ENCODE measurements around the gene MAST4.

MAST4 gene

DNA sequence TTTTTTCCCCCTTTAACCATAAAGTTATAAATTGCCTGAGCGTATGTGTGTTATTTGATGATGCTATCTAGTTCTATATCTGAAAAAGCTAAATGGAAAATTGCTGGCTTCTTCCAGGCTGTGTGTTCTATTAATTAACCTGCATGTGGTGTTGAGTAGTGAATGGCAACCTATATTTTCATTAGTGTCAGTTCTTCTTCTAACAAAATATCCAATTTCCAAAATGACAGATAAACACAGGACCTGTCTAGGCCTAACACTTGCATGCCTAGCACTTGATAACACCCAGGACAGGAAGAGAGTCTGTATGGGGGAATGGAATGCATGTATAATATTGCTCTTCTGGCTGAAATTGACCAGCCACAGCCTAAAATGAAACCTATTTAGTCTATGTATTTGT lies 508.7 kb downstream of the MAST4 start:
- TF ChIP-seq, protein P1, sequence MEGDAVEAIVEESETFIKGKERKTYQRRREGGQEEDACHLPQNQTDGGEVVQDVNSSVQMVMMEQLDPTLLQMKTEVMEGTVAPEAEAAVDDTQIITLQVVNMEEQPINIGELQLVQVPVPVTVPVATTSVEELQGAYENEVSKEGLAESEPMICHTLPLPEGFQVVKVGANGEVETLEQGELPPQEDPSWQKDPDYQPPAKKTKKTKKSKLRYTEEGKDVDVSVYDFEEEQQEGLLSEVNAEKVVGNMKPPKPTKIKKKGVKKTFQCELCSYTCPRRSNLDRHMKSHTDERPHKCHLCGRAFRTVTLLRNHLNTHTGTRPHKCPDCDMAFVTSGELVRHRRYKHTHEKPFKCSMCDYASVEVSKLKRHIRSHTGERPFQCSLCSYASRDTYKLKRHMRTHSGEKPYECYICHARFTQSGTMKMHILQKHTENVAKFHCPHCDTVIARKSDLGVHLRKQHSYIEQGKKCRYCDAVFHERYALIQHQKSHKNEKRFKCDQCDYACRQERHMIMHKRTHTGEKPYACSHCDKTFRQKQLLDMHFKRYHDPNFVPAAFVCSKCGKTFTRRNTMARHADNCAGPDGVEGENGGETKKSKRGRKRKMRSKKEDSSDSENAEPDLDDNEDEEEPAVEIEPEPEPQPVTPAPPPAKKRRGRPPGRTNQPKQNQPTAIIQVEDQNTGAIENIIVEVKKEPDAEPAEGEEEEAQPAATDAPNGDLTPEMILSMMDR (IDR thresholded peaks at IDR 0.05; ENCODE audit: insufficient read depth, low read length, poor library complexity, severe bottlenecking) = no peak
- DNase-seq (ENCODE audit: extremely low read depth, insufficient read length) = no peak
- Histone ChIP-seq H3K36me3 (ENCODE audit: control insufficient read depth, insufficient read depth, low read length) (no peaks in the 10 kb centered on the region), H3K27me3 (replicated peaks; ENCODE audit: control insufficient read depth, insufficient read depth, low read length) (no peaks in the 10 kb centered on the region; the same call in 1 of the 2 replicates), H3K4me3 (replicated peaks; ENCODE audit: low read depth, low read length) (no peak overlapping the region)

DNA sequence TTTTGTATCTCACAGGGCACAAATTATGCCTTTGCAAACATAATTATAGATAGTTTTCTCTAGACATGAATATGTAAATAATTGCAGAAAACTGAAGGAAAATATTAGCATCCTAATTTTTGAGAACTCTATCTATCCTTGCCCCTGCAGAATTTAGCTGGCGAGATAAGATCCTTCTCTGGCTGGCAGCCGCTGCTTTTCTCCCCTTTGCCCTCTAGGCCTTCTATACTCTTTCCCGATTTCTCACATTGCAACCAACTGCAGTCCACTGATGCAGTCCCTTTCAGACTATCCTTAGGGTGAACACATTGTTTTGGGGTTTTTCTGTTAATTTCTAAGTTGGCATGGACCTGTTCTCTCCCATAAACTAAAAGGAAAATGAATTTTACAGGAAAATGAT lies 509.1 kb downstream of the MAST4 start:
- Histone ChIP-seq H3K27me3 (replicated peaks; ENCODE audit: control insufficient read depth, insufficient read depth, low read length) (no peaks in the 10 kb centered on the region; the same call in 1 of the 2 replicates), H3K4me3 (replicated peaks; ENCODE audit: low read depth, low read length) (no peak overlapping the region), H3K36me3 (ENCODE audit: control insufficient read depth, insufficient read depth, low read length) (no peaks in the 10 kb centered on the region)
- no peak for DNase-seq (ENCODE audit: extremely low read depth, insufficient read length)
- TF ChIP-seq, protein P1 (IDR thresholded peaks at IDR 0.05; ENCODE audit: insufficient read depth, low read length, poor library complexity, severe bottlenecking) = no peak

DNA sequence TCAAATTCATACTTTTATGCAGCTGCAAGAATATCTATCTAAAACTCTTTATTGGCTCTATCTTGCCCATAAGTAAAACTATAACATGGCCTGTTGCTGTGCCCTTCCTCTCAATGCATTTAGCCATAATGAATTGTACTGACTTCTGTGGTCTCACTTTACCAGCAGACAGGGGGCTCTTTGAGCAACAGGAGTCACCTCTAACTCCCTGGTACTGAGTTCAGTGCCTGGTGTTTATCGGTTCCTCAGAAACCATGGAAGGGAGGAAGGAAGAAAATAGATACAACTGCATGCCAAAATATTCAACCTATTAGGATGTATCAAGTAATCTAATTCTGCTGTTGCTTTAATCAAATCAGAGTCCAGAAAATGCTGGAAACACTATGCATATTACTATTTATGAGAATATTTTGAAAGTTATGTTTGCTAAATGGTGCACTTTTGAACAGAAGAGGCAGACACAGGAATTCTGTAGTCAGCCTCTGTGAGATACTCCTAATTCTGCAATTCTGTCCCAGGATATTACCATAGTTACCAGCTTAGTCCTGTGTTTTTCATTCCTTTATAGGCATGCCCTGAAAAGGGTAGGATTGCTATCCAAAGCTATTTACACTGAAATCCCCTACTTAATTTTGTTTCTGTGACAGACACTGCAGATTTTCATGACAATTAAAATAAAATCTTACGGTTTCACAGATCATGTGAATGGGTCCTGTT lies 510.6 kb downstream of the MAST4 start:
- Histone ChIP-seq H3K4me3 (replicated peaks; ENCODE audit: low read depth, low read length) (no peak overlapping the region), H3K27me3 (replicated peaks; ENCODE audit: control insufficient read depth, insufficient read depth, low read length) (no peaks in the 10 kb centered on the region), H3K36me3 (ENCODE audit: control insufficient read depth, insufficient read depth, low read length) (no peaks in the 10 kb centered on the region)
- DNase-seq (ENCODE audit: extremely low read depth, insufficient read length) = no peak
- TF ChIP-seq, protein P1 (IDR thresholded peaks at IDR 0.05; ENCODE audit: insufficient read depth, low read length, poor library complexity, severe bottlenecking) = no peak

DNA sequence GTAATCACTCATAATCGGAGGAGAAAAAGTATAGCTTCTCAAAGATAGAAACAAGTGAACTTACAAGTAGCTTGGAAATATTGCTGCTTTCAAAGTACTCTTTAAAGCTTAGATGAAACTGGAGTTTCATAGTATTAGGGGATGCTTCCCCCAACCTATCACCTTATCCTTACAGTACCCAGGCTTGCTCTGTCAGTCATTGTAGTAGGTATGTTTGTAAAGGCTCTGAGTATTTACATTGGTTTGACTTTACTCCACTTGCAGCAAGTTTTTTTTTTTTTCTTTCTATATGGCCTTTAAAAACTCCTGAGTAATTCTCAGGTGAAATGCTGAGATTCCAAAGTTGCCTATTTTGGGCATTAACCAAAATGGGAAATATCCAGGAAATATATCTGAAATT lies 515.6 kb downstream of the MAST4 start:
- Histone ChIP-seq H3K36me3 (ENCODE audit: control insufficient read depth, insufficient read depth, low read length) (no peaks in the 10 kb centered on the region), H3K4me3 (replicated peaks; ENCODE audit: low read depth, low read length) (no peak overlapping the region), H3K27me3 (replicated peaks; ENCODE audit: control insufficient read depth, insufficient read depth, low read length) (no peaks in the 10 kb centered on the region; the same call in 1 of the 2 replicates)
- no peak for DNase-seq (ENCODE audit: extremely low read depth, insufficient read length)
- TF ChIP-seq, protein P1 (IDR thresholded peaks at IDR 0.05; ENCODE audit: insufficient read depth, low read length, poor library complexity, severe bottlenecking) = no peak

DNA sequence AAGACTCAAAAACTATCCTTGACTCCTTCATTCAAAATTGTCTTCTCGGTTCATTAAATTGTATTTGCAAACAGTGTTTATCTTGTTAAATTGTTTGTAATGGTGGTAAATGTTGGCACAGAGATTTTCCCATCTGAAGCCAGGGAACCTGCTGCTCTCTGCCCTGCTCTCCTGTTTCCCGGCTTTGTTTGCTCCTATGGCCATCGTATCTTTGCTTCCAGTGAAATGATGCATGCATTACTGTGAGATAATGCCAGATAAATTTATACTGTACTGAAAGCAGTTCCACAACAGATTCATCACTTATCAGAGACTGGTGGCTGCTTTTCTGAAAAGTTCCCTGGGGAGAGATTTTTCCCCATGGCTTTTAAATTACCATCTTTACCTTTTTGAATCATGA lies 519.1 kb downstream of the MAST4 start:
- TF ChIP-seq, protein P1 (IDR thresholded peaks at IDR 0.05; ENCODE audit: insufficient read depth, low read length, poor library complexity, severe bottlenecking) = no peak
- Histone ChIP-seq H3K36me3 (ENCODE audit: control insufficient read depth, insufficient read depth, low read length) (no peaks in the 10 kb centered on the region), H3K27me3 (replicated peaks; ENCODE audit: control insufficient read depth, insufficient read depth, low read length) (no peaks in the 10 kb centered on the region; the same call in 1 of the 2 replicates), H3K4me3 (replicated peaks; ENCODE audit: low read depth, low read length) (no peak overlapping the region)
- DNase-seq (ENCODE audit: extremely low read depth, insufficient read length) = no peak

All from GM06990 (cell line).